HepG2 (cell line): ENCODE measurements around the gene TAGLN2. TPM values are rescaled to one million over a fixed set of nuclear protein-coding genes. Genes with fewer than 3 reads are reported as not detected.

Experiments
- ATAD3A ChIP-seq: sonication (generic); formaldehyde crosslinking; IDR thresholded peaks from 2 replicates; pipeline ENCODE4 v1.4.0; 2020; ENCODE audit warnings: missing genetic modification reagents
- CENPX ChIP-seq: sonication (generic); formaldehyde crosslinking; IDR thresholded peaks from 2 replicates; pipeline ENCODE4 v1.9.0; 2021; ENCODE audit warnings: mild to moderate bottlenecking, missing genetic modification reagents, moderate library complexity
- CHCHD3 ChIP-seq: sonication (generic); formaldehyde crosslinking; IDR thresholded peaks from 2 replicates; pipeline ENCODE4 v1.8.0; 2022; ENCODE audit warnings: mild to moderate bottlenecking, missing genetic modification reagents, moderate library complexity
- HIVEP1 ChIP-seq: sonication (generic); formaldehyde crosslinking; IDR thresholded peaks from 2 replicates; pipeline ENCODE4 v1.4.0; 2020; ENCODE audit warnings: mild to moderate bottlenecking, missing genetic modification reagents
- HNRNPH1 ChIP-seq: fragments of 200-400 bp; formaldehyde crosslinking; optimal IDR thresholded peaks from 2 replicates; pipeline ENCODE3; 2017; ENCODE audit warnings: mild to moderate bottlenecking, low read depth, low read length
- NFAT5 ChIP-seq: sonication (generic); formaldehyde crosslinking; IDR thresholded peaks from 2 replicates; pipeline ENCODE4 v1.4.0; 2020; ENCODE audit warnings: missing genetic modification reagents
- NPAS2 ChIP-seq: sonication (generic); formaldehyde crosslinking; IDR thresholded peaks from 2 replicates; pipeline ENCODE4 v1.8.0; 2022; ENCODE audit warnings: mild to moderate bottlenecking, missing genetic modification reagents, borderline replicate concordance
- PATZ1 ChIP-seq: sonication (generic); formaldehyde crosslinking; IDR thresholded peaks from 2 replicates; pipeline ENCODE4 v1.4.0; 2020; ENCODE audit warnings: missing genetic modification reagents
- SOX5 ChIP-seq: IDR thresholded peaks from 2 replicates; pipeline ENCODE4 v1.6.1; 2016; ENCODE audit warnings: borderline replicate concordance
- ZBTB2 ChIP-seq: sonication (generic); formaldehyde crosslinking; IDR thresholded peaks from 2 replicates; pipeline ENCODE4 v1.8.0; 2022; ENCODE audit warnings: low read depth, missing genetic modification reagents
- ZNF253 ChIP-seq: sonication (generic); formaldehyde crosslinking; IDR thresholded peaks from 2 replicates; pipeline ENCODE4 v1.8.0; 2022; ENCODE audit warnings: mild to moderate bottlenecking, missing genetic modification reagents, borderline replicate concordance
- ZNF264 ChIP-seq: sonication (generic); formaldehyde crosslinking; IDR thresholded peaks from 2 replicates; pipeline ENCODE4 v1.4.0; 2020; ENCODE audit warnings: missing genetic modification reagents
- ZNF362 ChIP-seq: sonication (generic); formaldehyde crosslinking; IDR thresholded peaks from 2 replicates; pipeline ENCODE4 v1.4.0; 2020; ENCODE audit warnings: missing genetic modification reagents, mild to moderate bottlenecking, borderline replicate concordance
- ZNF383 ChIP-seq: sonication (generic); formaldehyde crosslinking; IDR thresholded peaks from 2 replicates; pipeline ENCODE4 v1.4.0; 2020; ENCODE audit warnings: missing genetic modification reagents, mild to moderate bottlenecking, borderline replicate concordance
- ZNF547 ChIP-seq: sonication (generic); formaldehyde crosslinking; IDR thresholded peaks from 2 replicates; pipeline ENCODE4 v1.5.1; 2020; ENCODE audit warnings: mild to moderate bottlenecking, missing genetic modification reagents
- ZNF800 ChIP-seq: sonication (generic); formaldehyde crosslinking; IDR thresholded peaks from 2 replicates; pipeline ENCODE4 v1.4.0; 2020; ENCODE audit warnings: missing genetic modification reagents
- ZZZ3 ChIP-seq: sonication (generic); formaldehyde crosslinking; IDR thresholded peaks from 2 replicates; pipeline ENCODE4 v1.4.0; 2020; ENCODE audit warnings: missing genetic modification reagents, mild to moderate bottlenecking, borderline replicate concordance
- polyA plus RNA-seq, 8 experiments: library from polyadenylated mRNA; depleted of rRNA in 3 of 8; stranded (reverse) in 7 of 8; unstranded in 1 of 8; fragments of >200 nt; fragmentation: Illumina TruSeq in 4 of 8; extraction: Trizol in 4 of 8; gene quantifications; 2 replicates each; pipeline versions ENCODE4 v1.2.1 to v1.2.3, GENCODE V29; 2011 to 2016; ENCODE audit warnings: low read depth in 4 of 8, missing spikeins in 1 of 8, mixed read lengths in 1 of 8; ENCODE audit not compliant: insufficient read depth in 1 of 8
- total RNA-seq, 5 experiments: library from RNA; depleted of rRNA; stranded (reverse); fragments of >200 nt; fragmentation: Illumina TruSeq; extraction: Trizol; gene quantifications; 2 replicates each; pipeline ENCODE4 v1.2.3, GENCODE V29; 2016; ENCODE audit warnings: low read depth in 1 of 5

TAGLN2 gene
- total and polyA plus RNA-seq, 2 of the 13 experiments (the other 11 are each of a cell fraction or from before 2014, with no cell fraction given) = 6.7 to 17.2 TPM

GRCh38 chr1:159923203-159924024 lies 1.9 kb downstream of the TAGLN2 start (continued):
- TF ChIP-seq SOX5 (CRISPR knock-in tag) (no peak), ZNF800 (CRISPR knock-in tag) (no peak), ZNF253 (CRISPR knock-in tag) (no peak), PATZ1 (peak; percentile 91), ZNF264 (CRISPR knock-in tag) (no peak), ATAD3A (CRISPR knock-in tag) (no peak), ZNF362 (CRISPR knock-in tag) (no peak), NFAT5 (no peak), ZNF547 (no peak), NPAS2 (CRISPR knock-in tag) (no peak), HIVEP1 (no peak), ZBTB2 (CRISPR knock-in tag) (no peak), CENPX (CRISPR knock-in tag) (no peak), ZNF383 (CRISPR knock-in tag) (no peak), CHCHD3 (no peak), HNRNPH1 (no peak), ZZZ3 (CRISPR knock-in tag) (no peak)
